ENCODE data around the gene PDZD2.

The PDZD2 gene

DNA sequence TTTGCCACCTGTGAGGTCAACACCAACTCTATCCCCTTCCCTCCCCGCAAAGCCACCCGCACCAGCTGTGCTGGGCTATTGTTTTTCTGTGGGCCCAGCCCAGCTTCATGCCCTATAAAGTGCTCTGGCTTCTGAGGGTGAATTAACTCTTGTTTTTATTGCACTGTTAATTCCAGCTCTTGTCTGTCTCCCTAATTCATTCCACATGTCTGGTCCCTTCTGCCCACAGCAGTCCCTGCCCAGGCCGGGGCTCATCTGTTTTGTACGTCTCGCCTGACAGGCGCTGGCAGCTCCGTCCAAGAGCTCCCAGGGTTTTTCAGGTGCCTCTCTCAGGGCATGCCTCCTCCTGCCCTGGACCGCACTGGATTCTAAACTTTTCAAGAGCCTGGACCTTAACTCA, 118.9 kb downstream of the PDZD2 start:
- no peaks in the 10 kb centered on the region for H3K27me3 ChIP-seq (ENCODE audit: insufficient read depth, low read length, poor library complexity, severe bottlenecking)
- no peaks in the 10 kb centered on the region for H3K4me1 ChIP-seq (ENCODE audit: insufficient read depth, low read length, poor library complexity, severe bottlenecking)
- H3K9ac ChIP-seq (ENCODE audit: low read depth, low read length, poor library complexity, severe bottlenecking) = no peak overlapping the region
- H4K20me1 ChIP-seq (ENCODE audit: insufficient read depth, low read length, poor library complexity, severe bottlenecking) = no peaks in the 10 kb centered on the region
- H2AFZ ChIP-seq (ENCODE audit: low read length) = no peak overlapping the region
- no peaks in the 10 kb centered on the region for H3K36me3 ChIP-seq (ENCODE audit: insufficient read depth, low read length)
- H3K4me3 ChIP-seq (ENCODE audit: low read length, poor library complexity, severe bottlenecking) = no peak overlapping the region
- no peaks in the 10 kb centered on the region for H3K79me2 ChIP-seq (ENCODE audit: insufficient read depth, low read length)
- no peaks in the 10 kb centered on the region for H3K9me2 ChIP-seq (replicated peaks; ENCODE audit: low read depth, low read length)
- TF ChIP-seq, protein P1, sequence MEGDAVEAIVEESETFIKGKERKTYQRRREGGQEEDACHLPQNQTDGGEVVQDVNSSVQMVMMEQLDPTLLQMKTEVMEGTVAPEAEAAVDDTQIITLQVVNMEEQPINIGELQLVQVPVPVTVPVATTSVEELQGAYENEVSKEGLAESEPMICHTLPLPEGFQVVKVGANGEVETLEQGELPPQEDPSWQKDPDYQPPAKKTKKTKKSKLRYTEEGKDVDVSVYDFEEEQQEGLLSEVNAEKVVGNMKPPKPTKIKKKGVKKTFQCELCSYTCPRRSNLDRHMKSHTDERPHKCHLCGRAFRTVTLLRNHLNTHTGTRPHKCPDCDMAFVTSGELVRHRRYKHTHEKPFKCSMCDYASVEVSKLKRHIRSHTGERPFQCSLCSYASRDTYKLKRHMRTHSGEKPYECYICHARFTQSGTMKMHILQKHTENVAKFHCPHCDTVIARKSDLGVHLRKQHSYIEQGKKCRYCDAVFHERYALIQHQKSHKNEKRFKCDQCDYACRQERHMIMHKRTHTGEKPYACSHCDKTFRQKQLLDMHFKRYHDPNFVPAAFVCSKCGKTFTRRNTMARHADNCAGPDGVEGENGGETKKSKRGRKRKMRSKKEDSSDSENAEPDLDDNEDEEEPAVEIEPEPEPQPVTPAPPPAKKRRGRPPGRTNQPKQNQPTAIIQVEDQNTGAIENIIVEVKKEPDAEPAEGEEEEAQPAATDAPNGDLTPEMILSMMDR (conservative IDR thresholded peaks at IDR 0.05; ENCODE audit: low read length) = no peak
- TF ChIP-seq EZH2phosphoT487 (IDR thresholded peaks at IDR 0.05; ENCODE audit: borderline replicate concordance) = no peak
- H3K9me3 ChIP-seq (ENCODE audit: insufficient read depth, low read depth, low read length) = no peaks in the 10 kb centered on the region
- no peak overlapping the region for H3K4me2 ChIP-seq (ENCODE audit: low read depth, low read length, poor library complexity, severe bottlenecking)
- no peaks in the 10 kb centered on the region for H3F3A ChIP-seq (ENCODE audit: low read depth)

DNA sequence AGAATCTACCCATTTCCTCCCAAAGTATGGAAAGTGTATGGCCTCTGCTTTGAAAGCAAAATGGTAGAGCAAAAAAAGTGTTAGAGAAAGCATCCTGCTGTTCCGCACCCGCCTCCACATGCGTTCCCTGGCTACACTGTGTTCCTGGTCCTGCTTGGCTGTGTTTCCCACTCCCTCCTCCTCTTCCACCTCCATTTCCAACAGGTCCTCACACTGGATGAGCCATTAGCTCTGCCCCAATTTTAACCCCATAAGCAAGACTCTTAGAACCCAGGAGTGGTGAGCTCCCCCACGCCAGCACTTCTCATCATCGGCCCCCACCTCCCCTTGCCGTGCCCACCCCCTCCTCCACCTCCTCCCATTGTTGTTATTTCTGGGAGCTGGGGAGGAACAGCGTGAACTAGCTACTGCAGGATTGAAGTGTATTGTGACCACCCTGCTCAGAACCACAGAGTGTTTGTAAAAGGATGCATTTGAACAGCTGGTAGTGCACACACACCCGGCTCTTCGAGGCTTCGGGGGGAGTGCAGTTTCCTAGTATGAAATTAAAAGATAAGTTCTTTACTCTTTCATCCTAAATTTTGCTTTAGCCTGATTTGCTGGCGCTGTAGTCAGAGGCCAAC, 120.0 kb downstream of the PDZD2 start:
- H3F3A ChIP-seq (ENCODE audit: low read depth) = no peaks in the 10 kb centered on the region
- no peak overlapping the region for H2AFZ ChIP-seq (ENCODE audit: low read length)
- no peaks in the 10 kb centered on the region for H4K20me1 ChIP-seq (ENCODE audit: insufficient read depth, low read length, poor library complexity, severe bottlenecking)
- no peak overlapping the region for H3K4me2 ChIP-seq (ENCODE audit: low read depth, low read length, poor library complexity, severe bottlenecking)
- H3K79me2 ChIP-seq (ENCODE audit: insufficient read depth, low read length) = no peaks in the 10 kb centered on the region
- TF ChIP-seq, protein P1 (conservative IDR thresholded peaks at IDR 0.05; ENCODE audit: low read length) = no peak
- no peak for TF ChIP-seq EZH2phosphoT487 (IDR thresholded peaks at IDR 0.05; ENCODE audit: borderline replicate concordance)
- no peaks in the 10 kb centered on the region for H3K4me1 ChIP-seq (ENCODE audit: insufficient read depth, low read length, poor library complexity, severe bottlenecking)
- no peaks in the 10 kb centered on the region for H3K36me3 ChIP-seq (ENCODE audit: insufficient read depth, low read length)
- H3K27me3 ChIP-seq (ENCODE audit: insufficient read depth, low read length, poor library complexity, severe bottlenecking) = no peaks in the 10 kb centered on the region
- H3K9me2 ChIP-seq (replicated peaks; ENCODE audit: low read depth, low read length) = no peaks in the 10 kb centered on the region
- no peaks in the 10 kb centered on the region for H3K9me3 ChIP-seq (ENCODE audit: insufficient read depth, low read depth, low read length)
- no peak overlapping the region for H3K4me3 ChIP-seq (ENCODE audit: low read length, poor library complexity, severe bottlenecking)
- no peak overlapping the region for H3K9ac ChIP-seq (ENCODE audit: low read depth, low read length, poor library complexity, severe bottlenecking)

DNA sequence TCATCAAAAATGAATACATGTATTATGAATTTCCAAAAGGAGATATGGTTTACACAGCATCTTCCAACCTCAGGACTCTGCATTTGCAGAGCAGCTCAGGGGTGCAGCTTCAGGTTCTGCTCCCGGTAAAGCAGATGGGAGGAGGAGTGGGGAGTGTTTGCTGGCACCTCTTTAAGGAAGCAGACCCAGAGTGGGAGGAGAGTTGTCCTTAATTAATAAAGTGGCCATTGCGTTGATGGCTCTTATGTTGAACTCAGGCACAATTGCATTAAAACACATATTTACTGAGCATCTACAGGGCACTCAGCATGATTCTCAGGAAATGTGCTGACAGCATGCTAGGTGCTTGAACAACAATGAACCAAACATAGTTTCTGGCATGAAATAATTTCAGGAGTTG, 121.0 kb downstream of the PDZD2 start:
- TF ChIP-seq, protein P1 (conservative IDR thresholded peaks at IDR 0.05; ENCODE audit: low read length) = no peak
- no peak for TF ChIP-seq EZH2phosphoT487 (IDR thresholded peaks at IDR 0.05; ENCODE audit: borderline replicate concordance)
- no peaks in the 10 kb centered on the region for H3K9me3 ChIP-seq (ENCODE audit: insufficient read depth, low read depth, low read length)
- H3K4me1 ChIP-seq (ENCODE audit: insufficient read depth, low read length, poor library complexity, severe bottlenecking) = no peaks in the 10 kb centered on the region
- no peak overlapping the region for H3K4me2 ChIP-seq (ENCODE audit: low read depth, low read length, poor library complexity, severe bottlenecking)
- H2AFZ ChIP-seq (ENCODE audit: low read length) = no peak overlapping the region
- no peaks in the 10 kb centered on the region for H4K20me1 ChIP-seq (ENCODE audit: insufficient read depth, low read length, poor library complexity, severe bottlenecking)
- H3K4me3 ChIP-seq (ENCODE audit: low read length, poor library complexity, severe bottlenecking) = no peak overlapping the region
- H3F3A ChIP-seq (ENCODE audit: low read depth) = no peaks in the 10 kb centered on the region
- no peaks in the 10 kb centered on the region for H3K27me3 ChIP-seq (ENCODE audit: insufficient read depth, low read length, poor library complexity, severe bottlenecking)
- H3K9ac ChIP-seq (ENCODE audit: low read depth, low read length, poor library complexity, severe bottlenecking) = no peak overlapping the region
- H3K36me3 ChIP-seq (ENCODE audit: insufficient read depth, low read length) = no peaks in the 10 kb centered on the region
- no peaks in the 10 kb centered on the region for H3K79me2 ChIP-seq (ENCODE audit: insufficient read depth, low read length)
- H3K9me2 ChIP-seq (replicated peaks; ENCODE audit: low read depth, low read length) = no peaks in the 10 kb centered on the region

All from Loucy (cell line).